H54 (cell line): ENCODE results near the gene PSMD11.
"Not testable (repeated sequence)": the region's sequence is repeated elsewhere in the genome, so short reads cannot be mapped to it uniquely, and the experiment has no call there.

Experiments
- DNase-seq: peaks from one replicate; pipeline ENCODE4 v3.0.0; 2011; ENCODE audit warnings: low spot score, mixed read lengths; ENCODE audit not compliant: insufficient read length
- FAIRE-seq: peaks from 3 replicates; lab custom pipeline; 2011; peaks lifted over from hg19 to GRCh38; lab: Jason Lieb, UNC
- POLR2A ChIP-seq: IDR thresholded peaks from 2 replicates; pipeline ENCODE4 v1.6.1; 2011; ENCODE audit warnings: low read depth, mild to moderate bottlenecking, low read length

Gene PSMD11

GRCh38 chr17:32517982-32518381 is 73.7 kb downstream of the PSMD11 start:
- no peak for DNase-seq
- TF ChIP-seq POLR2A, result no peak
- no peak for FAIRE-seq

GRCh38 chr17:32518646-32519227 is 74.4 kb downstream of the PSMD11 start:
- no peak for TF ChIP-seq POLR2A
- DNase-seq (no peak), FAIRE-seq (no peak)

GRCh38 chr17:32519228-32520103 is 75.2 kb downstream of the PSMD11 start:
- DNase-seq, result no peak
- TF ChIP-seq POLR2A, result 0 out of 2 replicates have a peak, but pooled peaks have one; percentile 22
- FAIRE-seq, result no peak

GRCh38 chr17:32520104-32520701 is 75.9 kb downstream of the PSMD11 start:
- TF ChIP-seq POLR2A, result no peak
- DNase-seq, result no peak
- FAIRE-seq, result no peak

GRCh38 chr17:32520737-32521404 is 76.6 kb downstream of the PSMD11 start:
- FAIRE-seq (no peak), DNase-seq (no peak)
- no peak for TF ChIP-seq POLR2A

- DNase-seq, result no peak
- TF ChIP-seq POLR2A, result no peak
- no peak for FAIRE-seq
Measured at GRCh38 chr17:32523017-32523680, 78.8 kb downstream of the PSMD11 start.

GRCh38 chr17:32523827-32524552 is 79.7 kb downstream of the PSMD11 start:
- no peak for TF ChIP-seq POLR2A
- FAIRE-seq (no peak), DNase-seq (no peak)

- FAIRE-seq, DNase-seq: not testable (repeated sequence)
Measured at GRCh38 chr17:32524553-32524880, 80.2 kb downstream of the PSMD11 start.

GRCh38 chr17:32525122-32525521 is 80.8 kb downstream of the PSMD11 start:
- TF ChIP-seq POLR2A, result no peak
- no peak for FAIRE-seq
- no peak for DNase-seq

GRCh38 chr17:32527146-32527545 is 82.8 kb downstream of the PSMD11 start:
- FAIRE-seq, result no peak

GRCh38 chr17:32528825-32529224 is 84.5 kb downstream of the PSMD11 start:
- FAIRE-seq, result no peak
- no peak for TF ChIP-seq POLR2A
- DNase-seq, result no peak

More at GRCh38 chr17:32527146-32527545, 82.8 kb downstream of the PSMD11 start:
- TF ChIP-seq POLR2A, result no peak
- DNase-seq, result no peak

GRCh38 chr17:32529604-32530003 is 85.3 kb downstream of the PSMD11 start:
- DNase-seq (no peak), FAIRE-seq (no peak)
- TF ChIP-seq POLR2A, result no peak
